Measurements from ENCODE around the gene MINDY3. TPM values are rescaled to one million over a fixed set of nuclear protein-coding genes. Genes with fewer than 3 reads are reported as not detected.

The MINDY3 gene
- total and polyA plus RNA-seq, 2 experiments from 2014 or later: 14.5 to 20.4 TPM

GRCh38 chr10:15844517-15844916 lies 15.8 kb downstream of the MINDY3 start:
- Histone ChIP-seq H3K9me3 (ENCODE audit: low read depth) (no peaks in the 10 kb centered on the region), H3K4me1 (ENCODE audit: low read depth) (no peaks in the 10 kb centered on the region), H3K27ac (no peak overlapping the region), H3K27me3 (no peaks in the 10 kb centered on the region), H3K4me3 (no peak overlapping the region), H3K36me3 (no peaks in the 10 kb centered on the region)
- TF ChIP-seq CTCF (IDR thresholded peaks at IDR 0.05; ENCODE audit: low read depth, low read length): no peak
- no peak for DNase-seq (ENCODE audit: low read depth in 1 of 2, low spot score in 1 of 2)

DNA sequence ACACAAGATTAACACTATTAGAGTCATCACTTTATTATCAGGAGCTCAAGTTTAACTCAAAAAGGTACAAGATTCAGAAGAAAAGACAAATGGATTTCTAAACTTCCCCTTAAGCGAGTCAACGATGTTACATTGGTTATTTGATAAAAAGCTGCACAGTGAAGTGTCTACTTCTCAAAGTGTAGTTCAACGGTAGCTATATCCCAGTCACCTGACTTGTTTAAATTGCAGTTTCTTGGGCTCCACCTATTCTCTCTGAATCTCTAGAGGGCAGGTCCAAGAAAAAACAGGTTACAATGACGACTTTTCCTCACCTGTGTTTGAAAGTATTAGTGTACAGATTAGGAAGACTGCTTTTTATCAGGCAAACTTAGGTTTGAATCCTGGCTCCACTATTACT lies 16.6 kb downstream of the MINDY3 start:
- peak in 1 of 2 donors; percentile 4 for DNase-seq (ENCODE audit: low read depth in 1 of 2, low spot score in 1 of 2)
- no peak overlapping the region for H3K4me3 ChIP-seq
- no peaks in the 10 kb centered on the region for H3K9me3 ChIP-seq (ENCODE audit: low read depth)
- no peak overlapping the region for H3K27ac ChIP-seq
- H3K27me3 ChIP-seq: no peaks in the 10 kb centered on the region
- no peaks in the 10 kb centered on the region for H3K4me1 ChIP-seq (ENCODE audit: low read depth)
- H3K36me3 ChIP-seq: no peaks in the 10 kb centered on the region
- no peak for TF ChIP-seq CTCF (IDR thresholded peaks at IDR 0.05; ENCODE audit: low read depth, low read length)

GRCh38 chr10:15842556-15843169 lies 17.6 kb downstream of the MINDY3 start:
- H3K36me3 ChIP-seq: no peaks in the 10 kb centered on the region
- no peak overlapping the region for H3K27ac ChIP-seq
- peak in 1 of 2 donors; percentile 76 for DNase-seq (ENCODE audit: low read depth in 1 of 2, low spot score in 1 of 2)
- H3K4me3 ChIP-seq: no peak overlapping the region
- H3K27me3 ChIP-seq: no peaks in the 10 kb centered on the region
- no peaks in the 10 kb centered on the region for H3K4me1 ChIP-seq (ENCODE audit: low read depth)
- TF ChIP-seq CTCF (IDR thresholded peaks at IDR 0.05; ENCODE audit: low read depth, low read length): no peak
- H3K9me3 ChIP-seq (ENCODE audit: low read depth): no peaks in the 10 kb centered on the region

DNA sequence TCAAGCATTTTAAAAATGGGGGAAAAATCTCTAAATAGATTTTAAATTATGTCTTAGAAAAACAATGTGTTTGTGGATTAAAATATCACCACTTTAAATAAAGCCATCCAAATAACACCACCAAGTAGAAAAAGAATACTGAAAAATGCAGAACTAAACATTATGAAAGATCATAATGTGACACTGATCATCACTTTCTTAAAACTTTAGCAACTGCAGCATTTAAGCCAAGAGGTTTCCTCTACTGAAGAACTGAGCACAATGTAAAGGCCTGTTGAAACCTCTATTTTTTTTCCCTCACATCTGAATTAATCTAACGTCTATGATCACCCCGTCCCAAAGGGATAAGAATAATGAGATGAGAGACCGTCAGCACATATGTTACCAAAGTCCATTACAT lies 18.6 kb downstream of the MINDY3 start:
- H3K9me3 ChIP-seq (ENCODE audit: low read depth): no peaks in the 10 kb centered on the region
- peaks cover 3% of the 10 kb centered on the region for H3K4me1 ChIP-seq (ENCODE audit: low read depth)
- no peaks in the 10 kb centered on the region for H3K36me3 ChIP-seq
- H3K27me3 ChIP-seq: no peaks in the 10 kb centered on the region
- H3K4me3 ChIP-seq: no peak overlapping the region
- no peak overlapping the region for H3K27ac ChIP-seq
- no peak for TF ChIP-seq CTCF (IDR thresholded peaks at IDR 0.05; ENCODE audit: low read depth, low read length)
- DNase-seq (ENCODE audit: low read depth in 1 of 2, low spot score in 1 of 2): no peak

DNA sequence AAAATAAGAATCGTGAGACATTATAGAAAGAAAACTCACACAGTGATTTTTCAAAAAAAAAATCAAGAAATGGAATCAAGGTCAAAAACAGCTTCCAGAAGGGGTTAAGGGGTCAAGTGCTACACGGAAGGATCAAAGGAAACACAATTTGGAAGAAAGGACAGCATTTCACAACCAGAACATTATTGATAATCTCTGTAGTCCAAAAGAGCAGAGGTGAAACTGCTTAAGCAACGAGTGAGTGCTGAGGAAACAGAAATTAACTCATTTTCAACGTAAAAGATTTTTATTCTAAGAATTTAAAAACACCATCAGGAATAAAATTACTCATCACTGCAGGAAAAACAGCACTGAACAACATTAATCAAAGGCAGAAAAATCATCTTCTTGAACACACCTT lies 23.5 kb downstream of the MINDY3 start:
- Histone ChIP-seq H3K4me3 (no peak overlapping the region), H3K4me1 (ENCODE audit: low read depth) (peaks cover 3% of the 10 kb centered on the region), H3K9me3 (ENCODE audit: low read depth) (no peaks in the 10 kb centered on the region), H3K27me3 (no peaks in the 10 kb centered on the region), H3K27ac (no peak overlapping the region), H3K36me3 (peaks cover 5% of the 10 kb centered on the region)
- TF ChIP-seq CTCF (IDR thresholded peaks at IDR 0.05; ENCODE audit: low read depth, low read length): no peak
- no peak for DNase-seq (ENCODE audit: low read depth in 1 of 2, low spot score in 1 of 2)

Data from cardiac muscle cell (in vitro differentiated cells and primary cell).